ENCODE data around the gene GSG1.
A peak's percentile ranks its signal among the peaks of the same experiment; 100 is the strongest.

Gene GSG1

DNA sequence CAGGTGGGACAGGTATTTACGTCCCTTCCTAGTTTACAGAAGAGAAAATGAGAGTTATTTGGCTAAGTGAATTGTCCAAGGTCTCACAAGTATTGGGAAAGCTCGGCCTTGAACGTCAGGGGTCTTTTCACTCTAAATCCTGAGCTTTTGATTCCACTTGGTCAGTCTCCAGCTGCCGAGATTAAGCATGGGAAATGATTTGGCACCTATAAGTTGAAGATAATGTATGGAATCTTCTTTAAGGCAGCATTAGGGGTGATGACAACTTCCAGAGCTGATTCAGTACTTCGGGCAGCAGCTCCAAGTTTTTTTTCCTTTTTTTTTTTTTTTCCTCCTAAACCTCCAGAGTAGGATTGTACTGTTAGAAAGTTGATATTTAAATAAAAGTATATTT, 58.6 kb downstream of the GSG1 start:
- TF ChIP-seq, protein P1, sequence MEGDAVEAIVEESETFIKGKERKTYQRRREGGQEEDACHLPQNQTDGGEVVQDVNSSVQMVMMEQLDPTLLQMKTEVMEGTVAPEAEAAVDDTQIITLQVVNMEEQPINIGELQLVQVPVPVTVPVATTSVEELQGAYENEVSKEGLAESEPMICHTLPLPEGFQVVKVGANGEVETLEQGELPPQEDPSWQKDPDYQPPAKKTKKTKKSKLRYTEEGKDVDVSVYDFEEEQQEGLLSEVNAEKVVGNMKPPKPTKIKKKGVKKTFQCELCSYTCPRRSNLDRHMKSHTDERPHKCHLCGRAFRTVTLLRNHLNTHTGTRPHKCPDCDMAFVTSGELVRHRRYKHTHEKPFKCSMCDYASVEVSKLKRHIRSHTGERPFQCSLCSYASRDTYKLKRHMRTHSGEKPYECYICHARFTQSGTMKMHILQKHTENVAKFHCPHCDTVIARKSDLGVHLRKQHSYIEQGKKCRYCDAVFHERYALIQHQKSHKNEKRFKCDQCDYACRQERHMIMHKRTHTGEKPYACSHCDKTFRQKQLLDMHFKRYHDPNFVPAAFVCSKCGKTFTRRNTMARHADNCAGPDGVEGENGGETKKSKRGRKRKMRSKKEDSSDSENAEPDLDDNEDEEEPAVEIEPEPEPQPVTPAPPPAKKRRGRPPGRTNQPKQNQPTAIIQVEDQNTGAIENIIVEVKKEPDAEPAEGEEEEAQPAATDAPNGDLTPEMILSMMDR (conservative IDR thresholded peaks at IDR 0.05; ENCODE audit: low read depth): no peak
- H3K27ac ChIP-seq: no peak overlapping the region; the same call in 1 of the 2 replicates
- CTCF ChIA-PET: interaction anchor here (0.9 kb wide), 1 partner anchor 14 kb away, joined by 4 read pairs; no protein-coding TSS in a partner anchor
- peak; percentile 19 for DNase-seq (ENCODE audit: low spot score)
- POLR2A ChIA-PET (ENCODE audit: low non-redundant PET): no interaction called here

DNA sequence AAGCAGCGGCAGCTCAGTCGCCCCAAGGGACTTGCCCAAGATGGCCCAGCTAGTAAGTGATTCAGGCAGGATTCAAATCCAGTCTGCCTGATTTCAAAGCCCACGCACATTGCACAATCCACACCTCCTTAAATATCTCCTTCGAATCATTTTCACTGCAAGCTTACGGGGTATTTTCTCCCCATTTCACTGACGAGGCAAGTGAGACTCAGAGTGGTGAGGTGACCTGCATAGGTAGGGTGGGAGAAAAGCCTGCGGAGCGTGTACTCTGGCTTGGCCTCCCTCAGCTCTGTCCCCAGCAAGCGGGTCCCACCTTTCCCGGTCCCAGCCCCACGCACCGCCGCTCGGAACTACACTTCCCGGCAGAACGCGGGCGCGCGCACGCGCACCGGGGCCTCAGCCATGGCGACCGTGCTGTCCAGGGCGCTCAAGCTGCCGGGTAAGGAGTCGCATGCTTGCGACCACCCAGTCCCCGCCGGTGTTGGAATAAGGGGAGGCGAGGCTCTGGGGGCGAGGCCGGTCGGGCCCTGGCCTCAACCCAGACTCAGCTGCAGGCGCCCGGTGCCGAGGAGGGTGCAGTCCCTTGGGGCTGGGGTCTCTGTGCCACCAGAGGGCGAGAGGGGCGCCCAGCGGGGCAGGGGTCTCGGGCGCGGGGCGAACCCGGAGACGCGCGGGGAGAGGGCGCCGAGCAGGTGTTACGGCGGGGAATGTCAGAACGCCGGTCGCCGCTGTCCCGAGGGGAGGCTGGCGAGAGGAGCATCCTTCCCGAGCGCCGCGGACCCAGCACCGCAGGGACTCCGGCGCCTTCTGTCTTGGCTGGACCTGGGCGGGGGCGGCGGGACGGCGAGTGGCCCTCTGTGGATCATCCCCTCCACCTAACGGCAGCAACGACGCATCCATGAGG, 59.2 kb downstream of the GSG1 start, which contains the start of gene FAM234B:
Gene FAM234B (plus strand): TSS at position 380 of the 904 bp plus-strand sequence. CDS start 23 bp downstream, at position 403.
- peak; percentile 78 for DNase-seq (ENCODE audit: low spot score)
- peak within 1 kb of the TSS; percentile 35; the same call in 1 of the 2 replicates for H3K27ac ChIP-seq
- POLR2A ChIA-PET (ENCODE audit: low non-redundant PET): no interaction called here
- CTCF ChIA-PET: interaction anchor here (0.6 to 0.9 kb wide), 2 partner anchors 14 to 149 kb away, joined by 4 read pairs; no protein-coding TSS in a partner anchor
- TF ChIP-seq, protein P1 (conservative IDR thresholded peaks at IDR 0.05; ENCODE audit: low read depth): no peak

DNA sequence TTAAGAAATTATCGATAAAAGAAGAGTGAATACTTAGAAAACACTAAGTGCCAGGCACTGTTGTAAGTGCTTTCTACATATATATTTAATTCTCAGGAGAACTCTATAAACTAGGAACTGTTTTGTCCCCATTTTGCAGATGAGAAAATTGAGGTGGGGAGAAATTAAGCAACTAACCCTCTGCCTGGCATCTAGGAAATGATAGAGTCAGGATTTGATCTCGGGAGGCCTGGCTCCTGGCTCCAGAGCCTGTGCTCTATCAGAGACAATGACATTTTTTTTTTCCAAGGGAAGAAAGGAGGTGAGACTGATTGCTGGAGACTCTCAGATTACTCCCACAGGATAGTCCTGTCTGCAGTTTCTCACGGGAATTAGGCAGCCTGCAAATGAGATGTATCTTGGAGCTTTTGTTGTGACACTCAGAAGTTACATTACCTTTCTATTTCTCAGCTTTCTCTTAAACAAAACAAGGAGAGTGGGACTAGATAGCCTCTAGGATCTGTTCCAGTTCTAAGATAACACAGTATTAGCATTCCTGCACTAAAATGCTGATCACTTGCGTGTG, 60.7 kb downstream of the GSG1 start:
- TF ChIP-seq, protein P1 (conservative IDR thresholded peaks at IDR 0.05; ENCODE audit: low read depth): no peak
- H3K27ac ChIP-seq: no peak overlapping the region
- no peak for DNase-seq (ENCODE audit: low spot score)
- ChIA-PET POLR2A (ENCODE audit: low non-redundant PET) (no interaction called here), CTCF (no interaction called here)

DNA sequence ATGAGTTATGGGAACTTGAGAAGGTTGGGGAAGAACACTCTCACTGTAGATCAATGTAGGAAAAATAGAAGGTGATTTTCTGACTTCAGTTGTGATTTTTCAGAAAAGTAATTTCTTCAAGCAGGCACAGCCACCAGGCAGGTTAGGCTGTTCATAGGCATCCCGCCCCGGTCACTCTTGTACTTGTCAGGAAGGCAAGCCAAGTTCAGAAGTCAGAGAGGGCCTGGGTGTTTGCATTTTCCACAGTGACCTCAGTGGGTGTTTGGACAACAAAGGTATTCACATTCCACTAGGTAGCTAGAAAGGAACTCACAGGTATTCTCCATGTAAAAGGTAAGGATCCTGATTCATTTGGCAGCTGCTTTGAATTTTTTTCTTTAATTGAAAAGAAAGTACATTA, 62.2 kb downstream of the GSG1 start:
- no peak for DNase-seq (ENCODE audit: low spot score)
- TF ChIP-seq, protein P1 (conservative IDR thresholded peaks at IDR 0.05; ENCODE audit: low read depth): no peak
- ChIA-PET CTCF (no interaction called here), POLR2A (ENCODE audit: low non-redundant PET) (no interaction called here)
- no peak overlapping the region for H3K27ac ChIP-seq

DNA sequence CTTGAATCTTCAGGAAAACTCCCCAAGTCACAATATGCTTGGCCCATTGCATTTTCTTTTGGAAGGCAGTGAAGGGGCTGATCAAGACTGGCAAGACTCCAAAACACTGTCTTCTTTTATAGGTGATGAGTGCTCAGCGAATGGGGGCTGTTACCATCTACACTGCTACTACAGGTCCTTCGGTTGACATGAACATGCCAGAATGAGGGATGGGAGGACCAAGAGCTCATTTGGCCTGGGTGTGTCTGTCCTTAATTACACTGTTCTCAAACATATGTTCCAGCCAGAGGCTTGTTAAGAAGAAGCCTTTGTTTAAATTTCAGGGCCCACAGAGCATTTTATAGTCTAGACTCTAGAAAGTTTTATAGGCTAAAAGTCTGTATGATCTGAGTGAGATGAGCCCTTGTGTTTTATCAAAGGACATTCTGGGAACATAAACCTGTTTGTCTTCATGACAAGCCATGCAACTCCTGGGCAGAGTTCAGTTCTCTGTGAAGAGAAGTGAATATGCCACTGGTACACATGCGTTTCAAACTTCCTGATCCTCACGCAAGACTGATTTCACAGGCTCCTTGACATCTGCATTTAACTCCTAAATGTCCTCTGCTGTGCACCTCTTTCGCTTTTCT, 64.0 kb downstream of the GSG1 start:
- ChIA-PET POLR2A (ENCODE audit: low non-redundant PET) (no interaction called here), CTCF (interaction anchor here (0.6 kb wide), 1 partner anchor 34 kb away, joined by 3 read pairs; no protein-coding TSS in a partner anchor)
- TF ChIP-seq, protein P1 (conservative IDR thresholded peaks at IDR 0.05; ENCODE audit: low read depth): no peak
- DNase-seq (ENCODE audit: low spot score): no peak
- no peak overlapping the region for H3K27ac ChIP-seq

DNA sequence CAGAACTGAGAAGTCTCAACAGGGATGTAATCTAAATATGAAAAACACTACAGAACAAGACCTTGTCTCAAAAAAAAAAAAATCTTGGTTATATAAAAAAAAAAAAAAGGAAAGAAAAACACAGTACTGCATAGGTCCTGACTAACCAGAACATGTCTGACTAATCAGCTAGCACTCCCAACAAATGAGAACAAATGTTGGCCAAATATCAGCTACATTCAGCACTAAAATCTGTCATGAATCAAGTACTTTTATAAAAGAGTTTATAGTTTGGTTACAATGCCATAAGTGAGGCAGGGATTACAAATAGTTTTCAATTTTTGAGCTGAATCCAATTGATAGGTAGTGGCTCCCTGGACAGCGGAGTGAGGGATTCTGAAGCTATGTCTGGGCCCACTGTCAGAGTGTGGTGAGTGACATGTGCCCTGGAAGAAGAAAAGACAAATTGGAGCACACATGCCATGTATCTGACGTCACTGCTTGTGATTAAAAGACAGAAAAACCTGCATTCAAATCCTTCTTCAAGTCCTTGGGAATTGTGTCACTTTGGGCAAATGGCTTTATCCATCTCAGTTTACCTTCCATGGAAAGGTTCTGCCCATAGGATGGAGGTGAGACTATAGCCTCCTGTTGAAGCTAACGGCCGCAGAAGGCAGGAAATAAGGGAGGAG, 64.8 kb downstream of the GSG1 start:
- ChIA-PET POLR2A (ENCODE audit: low non-redundant PET) (no interaction called here), CTCF (interaction anchor here (0.6 to 0.7 kb wide), 2 partner anchors 46 to 179 kb away, joined by 3 to 4 read pairs; no protein-coding TSS in a partner anchor)
- no peak for DNase-seq (ENCODE audit: low spot score)
- TF ChIP-seq, protein P1 (conservative IDR thresholded peaks at IDR 0.05; ENCODE audit: low read depth): no peak
- no peak overlapping the region for H3K27ac ChIP-seq
